Loucy (cell line): ENCODE measurements around the gene RASGRP1.

ENCODE experiments used
- H2AFZ ChIP-seq: fragments of 200-600 bp; sonication (generic); 2 replicates; pipeline ENCODE4 v1.6.0; 2016; ENCODE audit warnings: antibody characterized with exemption, mild to moderate bottlenecking, low read length, moderate library complexity
- H3F3A ChIP-seq: fragments of 200-600 bp; 2 replicates; pipeline ENCODE4 v1.6.0; 2016; ENCODE audit warnings: antibody characterized with exemption, low read depth, mild to moderate bottlenecking
- H3K27me3 ChIP-seq: fragments of 200-600 bp; sonication (generic); 2 replicates; pipeline ENCODE4 v1.6.1; 2014; ENCODE audit warnings: low read length, mild to moderate bottlenecking; ENCODE audit not compliant: insufficient read depth, poor library complexity, severe bottlenecking
- H3K36me3 ChIP-seq: fragments of 200-600 bp; sonication (generic); 2 replicates; pipeline ENCODE4 v1.6.1; 2016; ENCODE audit warnings: low read length; ENCODE audit not compliant: insufficient read depth
- H3K4me1 ChIP-seq: fragments of 200-600 bp; sonication (generic); 2 replicates; pipeline ENCODE4 v1.5.1; 2014; ENCODE audit warnings: low read length, mild to moderate bottlenecking; ENCODE audit not compliant: insufficient read depth, poor library complexity, severe bottlenecking
- H3K4me2 ChIP-seq: fragments of 200-600 bp; sonication (generic); 2 replicates; pipeline ENCODE4 v1.6.0; 2014; ENCODE audit warnings: antibody characterized with exemption, low read length, low read depth, mild to moderate bottlenecking; ENCODE audit not compliant: poor library complexity, severe bottlenecking
- H3K4me3 ChIP-seq: fragments of 200-600 bp; sonication (generic); 2 replicates; pipeline ENCODE4 v1.5.1; 2014; ENCODE audit warnings: low read length, mild to moderate bottlenecking, mixed read lengths; ENCODE audit not compliant: poor library complexity, severe bottlenecking
- H3K79me2 ChIP-seq: fragments of 200-600 bp; sonication (generic); 2 replicates; pipeline ENCODE4 v1.6.1; 2014; ENCODE audit warnings: low read length; ENCODE audit not compliant: insufficient read depth
- H3K9ac ChIP-seq: fragments of 200-600 bp; sonication (generic); 2 replicates; pipeline ENCODE4 v1.6.0; 2014; ENCODE audit warnings: mild to moderate bottlenecking, low read depth, low read length, moderate library complexity; ENCODE audit not compliant: poor library complexity, severe bottlenecking
- H3K9me2 ChIP-seq: fragments of 200-600 bp; sonication (generic); replicated peaks from 2 replicates; pipeline ENCODE4 v1.6.1; 2016; ENCODE audit warnings: low read depth, low read length, mixed read lengths
- H3K9me3 ChIP-seq: fragments of 200-600 bp; sonication (generic); 2 replicates; pipeline ENCODE4 v1.6.1; 2014; ENCODE audit warnings: mild to moderate bottlenecking, antibody characterized with exemption, low read length, low read depth; ENCODE audit not compliant: insufficient read depth
- H4K20me1 ChIP-seq: fragments of 200-600 bp; sonication (generic); 2 replicates; pipeline ENCODE4 v1.6.0; 2014; ENCODE audit warnings: antibody characterized with exemption, low read length, mild to moderate bottlenecking; ENCODE audit not compliant: insufficient read depth, poor library complexity, severe bottlenecking
- CTCF ChIP-seq: fragments of 200-600 bp; sonication (generic); conservative IDR thresholded peaks from 2 replicates; pipeline ENCODE4 v1.5.1; 2014; ENCODE audit warnings: mild to moderate bottlenecking, antibody characterized with exemption, low read length
- EZH2phosphoT487 ChIP-seq: fragments of 200-600 bp; IDR thresholded peaks from 2 replicates; pipeline ENCODE4 v1.6.1; 2018; ENCODE audit warnings: antibody characterized with exemption, mild to moderate bottlenecking, moderate library complexity, borderline replicate concordance

RASGRP1 gene

DNA sequence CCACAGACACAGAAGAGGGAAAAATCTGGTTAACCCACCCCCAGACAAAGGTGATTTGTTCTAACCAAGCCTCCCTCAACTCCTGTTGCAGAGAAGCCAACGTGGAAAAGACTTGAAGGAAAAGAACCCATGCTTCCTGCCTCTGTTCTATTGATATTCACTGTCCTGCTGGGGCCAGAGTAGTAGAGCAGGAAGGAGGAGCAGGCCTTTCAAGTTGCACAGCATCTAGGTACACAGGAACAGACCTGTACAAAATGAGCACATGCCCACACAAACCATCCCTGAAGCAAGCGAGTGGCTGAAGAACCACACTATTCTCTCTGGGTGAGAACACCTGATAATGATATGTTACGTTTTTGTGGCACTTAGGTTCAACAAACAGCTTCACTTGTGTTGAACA is 29.9 kb downstream of the RASGRP1 start:
- H3K4me2 ChIP-seq = no peak overlapping the region
- no peaks in the 10 kb centered on the region for H3K27me3 ChIP-seq
- H3K79me2 ChIP-seq = peaks cover 5% of the 10 kb centered on the region; the same call in 1 of the 2 replicates
- H3K9me2 ChIP-seq = no peaks in the 10 kb centered on the region
- no peaks in the 10 kb centered on the region for H3F3A ChIP-seq
- no peak overlapping the region for H2AFZ ChIP-seq
- peaks cover 17% of the 10 kb centered on the region; the same call in 1 of the 2 replicates for H3K36me3 ChIP-seq
- H3K9ac ChIP-seq = no peak overlapping the region
- no peak for TF ChIP-seq CTCF
- TF ChIP-seq EZH2phosphoT487 = no peak
- no peak overlapping the region for H3K4me3 ChIP-seq
- no peaks in the 10 kb centered on the region for H4K20me1 ChIP-seq
- peaks cover 7% of the 10 kb centered on the region for H3K4me1 ChIP-seq
- no peaks in the 10 kb centered on the region for H3K9me3 ChIP-seq

GRCh38 chr15:38533926-38534325 is 30.7 kb downstream of the RASGRP1 start:
- no peaks in the 10 kb centered on the region for H3F3A ChIP-seq
- H3K36me3 ChIP-seq = peaks cover 21% of the 10 kb centered on the region; the same call in 1 of the 2 replicates
- H4K20me1 ChIP-seq = no peaks in the 10 kb centered on the region
- no peak for TF ChIP-seq EZH2phosphoT487
- no peak for TF ChIP-seq CTCF
- peaks cover 5% of the 10 kb centered on the region; the same call in 1 of the 2 replicates for H3K79me2 ChIP-seq
- no peak overlapping the region for H3K9ac ChIP-seq
- no peak overlapping the region for H3K4me3 ChIP-seq
- no peak overlapping the region for H2AFZ ChIP-seq
- no peaks in the 10 kb centered on the region for H3K27me3 ChIP-seq
- H3K4me2 ChIP-seq = no peak overlapping the region
- peaks cover 7% of the 10 kb centered on the region for H3K4me1 ChIP-seq
- no peaks in the 10 kb centered on the region for H3K9me2 ChIP-seq
- no peaks in the 10 kb centered on the region for H3K9me3 ChIP-seq

GRCh38 chr15:38533416-38533915 is 31.1 kb downstream of the RASGRP1 start:
- Histone ChIP-seq H2AFZ (no peak overlapping the region), H3K4me2 (no peak overlapping the region), H3K9me2 (no peaks in the 10 kb centered on the region), H3K36me3 (peaks cover 21% of the 10 kb centered on the region; the same call in 1 of the 2 replicates), H3K4me3 (no peak overlapping the region), H3F3A (no peaks in the 10 kb centered on the region), H3K79me2 (peaks cover 7% of the 10 kb centered on the region; the same call in 1 of the 2 replicates), H3K4me1 (peaks cover 4% of the 10 kb centered on the region), H4K20me1 (no peaks in the 10 kb centered on the region), H3K9me3 (no peaks in the 10 kb centered on the region), H3K27me3 (no peaks in the 10 kb centered on the region), H3K9ac (no peak overlapping the region)
- no peak for TF ChIP-seq EZH2phosphoT487
- no peak for TF ChIP-seq CTCF
